ENCODE results near the gene ZCCHC13. TPM values are rescaled to one million over a fixed set of nuclear protein-coding genes. Genes with fewer than 3 reads are reported as not detected.

The ZCCHC13 gene
- total RNA-seq, 3 donors from 2014 or later = not detected

- DNase-seq (ENCODE audit: low spot score in 2 of 2) = no peak
- no peaks in the 10 kb centered on the region for H3K36me3 ChIP-seq
- intact Hi-C loops (cut with DNase I; ENCODE audit: low total_unique reads) = no loop called here
- H3K9me3 ChIP-seq = no peaks in the 10 kb centered on the region
- H3K27me3 ChIP-seq = peaks cover 0 to 36% of the 10 kb centered on the region in 2 donors
- TF ChIP-seq POLR2A (IDR thresholded peaks at IDR 0.05) = no peak
- no peak for TF ChIP-seq CTCF (IDR thresholded peaks at IDR 0.05)
- TF ChIP-seq POLR2AphosphoS5 (IDR thresholded peaks at IDR 0.05) = no peak
- H3K4me3 ChIP-seq = no peak overlapping the region
- H3K4me1 ChIP-seq = no peaks in the 10 kb centered on the region
- H3K27ac ChIP-seq = no peak overlapping the region
Observed at GRCh38 chrX:74346088-74346487, 42.1 kb downstream of the ZCCHC13 start.

- H3K4me1 ChIP-seq = no peaks in the 10 kb centered on the region
- no peaks in the 10 kb centered on the region for H3K9me3 ChIP-seq
- intact Hi-C loops (cut with DNase I; ENCODE audit: low total_unique reads) = no loop called here
- no peak overlapping the region for H3K4me3 ChIP-seq
- H3K27ac ChIP-seq = no peak overlapping the region
- TF ChIP-seq POLR2A (IDR thresholded peaks at IDR 0.05) (no peak), POLR2AphosphoS5 (IDR thresholded peaks at IDR 0.05) (no peak), CTCF (IDR thresholded peaks at IDR 0.05) (no peak)
- peaks cover 0 to 39% of the 10 kb centered on the region in 2 donors for H3K27me3 ChIP-seq
- DNase-seq (ENCODE audit: low spot score in 2 of 2) = no peak
- no peaks in the 10 kb centered on the region for H3K36me3 ChIP-seq
Observed at GRCh38 chrX:74349387-74349786, 45.4 kb downstream of the ZCCHC13 start.

- Histone ChIP-seq H3K9me3 (no peaks in the 10 kb centered on the region), H3K27ac (no peak overlapping the region), H3K36me3 (no peaks in the 10 kb centered on the region), H3K27me3 (peaks cover 3 to 47% of the 10 kb centered on the region in 2 donors), H3K4me3 (no peak overlapping the region), H3K4me1 (no peaks in the 10 kb centered on the region)
- intact Hi-C loops (cut with DNase I; ENCODE audit: low total_unique reads) = no loop called here
- TF ChIP-seq POLR2AphosphoS5 (IDR thresholded peaks at IDR 0.05) (no peak), CTCF (IDR thresholded peaks at IDR 0.05) (no peak), POLR2A (IDR thresholded peaks at IDR 0.05) (no peak)
- DNase-seq (ENCODE audit: low spot score in 2 of 2) = no peak
Observed at GRCh38 chrX:74351760-74352159, 47.8 kb downstream of the ZCCHC13 start.

- DNase-seq (ENCODE audit: low spot score in 2 of 2) = no peak
- H3K4me1 ChIP-seq = no peaks in the 10 kb centered on the region
- intact Hi-C loops (cut with DNase I; ENCODE audit: low total_unique reads) = no loop called here
- H3K27me3 ChIP-seq = peaks cover 3 to 38% of the 10 kb centered on the region in 2 donors
- H3K36me3 ChIP-seq = no peaks in the 10 kb centered on the region
- no peak overlapping the region for H3K4me3 ChIP-seq
- no peaks in the 10 kb centered on the region for H3K9me3 ChIP-seq
- no peak overlapping the region for H3K27ac ChIP-seq
- TF ChIP-seq CTCF (IDR thresholded peaks at IDR 0.05) = no peak
- no peak for TF ChIP-seq POLR2AphosphoS5 (IDR thresholded peaks at IDR 0.05)
- no peak for TF ChIP-seq POLR2A (IDR thresholded peaks at IDR 0.05)
Observed at GRCh38 chrX:74353984-74354383, 50.0 kb downstream of the ZCCHC13 start.

Other genes starting within 250 kb of the ZCCHC13 start
- gene SLC16A2, start 117.3 kb downstream of the ZCCHC13 start, total RNA-seq = 10 to 100 TPM in 1 of 3 donors, 1 to 10 TPM in 2; 4.8 to 10.8 (median 6.6) TPM

Data from breast epithelium (tissue), 4 donors.